Stimulated activated CD4-positive, alpha-beta T cell treated with anti-CD3 and anti-CD28 coated beads, Interleukin-4, amount 100 ng/mL, for 48 hours (primary cell): ENCODE data around the gene NLGN2.

Experiments
- DNase-seq, 2 donors: peaks; one replicate each; pipeline ENCODE4 v3.0.0-alpha.2; 2020; ENCODE audit warnings: low read depth in 2 of 2

NLGN2 gene

DNA sequence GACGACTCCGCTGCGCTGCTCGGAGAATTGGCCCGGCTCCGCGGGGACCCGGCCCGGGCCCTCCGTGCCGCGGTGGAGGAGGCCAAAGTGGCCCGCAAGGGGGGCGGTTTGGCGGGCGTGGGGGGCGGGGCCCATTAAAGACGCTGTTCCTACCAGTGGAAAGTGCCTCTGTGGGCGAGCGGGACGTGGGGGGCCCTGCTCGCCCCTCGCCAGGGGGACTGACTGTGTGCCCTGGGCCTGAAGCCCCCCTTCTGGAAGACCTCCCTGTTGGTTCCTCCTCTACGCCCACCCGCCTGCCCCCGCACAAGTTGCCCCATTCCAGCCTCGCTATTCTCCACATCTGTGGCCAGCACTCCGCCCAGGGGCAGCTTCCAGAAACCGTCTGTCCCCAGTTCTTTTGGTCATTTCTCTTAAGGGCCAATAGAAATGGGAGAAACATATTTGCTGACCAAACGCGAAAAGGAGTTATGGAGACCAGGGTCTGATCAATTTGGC is 29.8 kb downstream of the NLGN2 start:
- DNase-seq = no peak

- peak; percentile 55 to 57 for DNase-seq
Measured at GRCh38 chr17:7437950-7438614, 30.4 kb downstream of the NLGN2 start.

GRCh38 chr17:7438656-7439460 is 31.2 kb downstream of the NLGN2 start:
- no peak for DNase-seq

DNA sequence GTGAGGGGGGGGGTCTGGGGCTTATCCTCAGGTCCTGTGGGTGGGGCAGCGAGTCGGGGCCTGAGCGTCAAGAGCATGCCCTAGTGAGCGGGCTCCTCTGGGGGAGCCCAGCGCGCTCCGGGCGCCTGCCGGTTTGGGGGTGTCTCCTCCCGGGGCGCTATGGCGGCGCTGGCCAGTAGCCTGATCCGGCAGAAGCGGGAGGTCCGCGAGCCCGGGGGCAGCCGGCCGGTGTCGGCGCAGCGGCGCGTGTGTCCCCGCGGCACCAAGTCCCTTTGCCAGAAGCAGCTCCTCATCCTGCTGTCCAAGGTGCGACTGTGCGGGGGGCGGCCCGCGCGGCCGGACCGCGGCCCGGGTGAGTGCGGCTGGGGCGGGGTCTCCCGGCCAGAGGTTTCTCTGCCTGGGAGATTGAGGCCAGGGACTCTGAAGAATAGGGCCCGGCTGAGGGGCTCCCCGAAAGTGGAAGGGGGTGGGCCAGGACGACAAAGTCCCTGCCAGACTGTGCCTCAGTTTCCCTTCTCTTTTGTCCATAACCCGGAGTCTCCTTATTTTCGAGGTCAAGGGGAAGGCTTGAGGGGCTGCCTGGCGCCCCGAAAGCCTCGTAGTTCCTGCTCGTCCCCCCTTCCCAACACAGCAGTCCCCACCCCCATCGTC is 31.9 kb downstream of the NLGN2 start, which contains the start of gene FGF11:
Gene FGF11 (plus strand): TSS at position 51 of the 651 bp plus-strand sequence. CDS start 109 bp downstream, at position 160.
- no peak for DNase-seq

- DNase-seq = no peak
Measured at GRCh38 chr17:7440113-7440833, 32.6 kb downstream of the NLGN2 start.

DNA sequence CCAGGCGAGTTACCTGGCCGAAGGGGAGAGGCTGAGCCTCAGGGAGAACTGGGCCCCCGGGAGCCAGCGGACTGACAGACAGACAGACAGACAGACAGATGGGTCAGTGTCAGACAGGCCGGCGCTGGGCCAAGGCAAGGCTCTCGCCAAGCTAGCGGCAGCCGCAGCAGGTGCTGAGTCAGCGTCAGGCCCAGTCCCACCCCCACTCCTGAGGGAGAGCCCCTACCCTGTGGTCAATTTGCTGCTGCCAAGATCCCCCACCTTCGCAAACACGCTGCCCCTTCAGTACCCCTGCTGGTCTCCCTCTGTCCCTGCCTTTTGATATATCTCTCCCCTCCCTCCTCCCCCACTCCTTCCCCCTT is 33.2 kb downstream of the NLGN2 start:
- no peak for DNase-seq

DNA sequence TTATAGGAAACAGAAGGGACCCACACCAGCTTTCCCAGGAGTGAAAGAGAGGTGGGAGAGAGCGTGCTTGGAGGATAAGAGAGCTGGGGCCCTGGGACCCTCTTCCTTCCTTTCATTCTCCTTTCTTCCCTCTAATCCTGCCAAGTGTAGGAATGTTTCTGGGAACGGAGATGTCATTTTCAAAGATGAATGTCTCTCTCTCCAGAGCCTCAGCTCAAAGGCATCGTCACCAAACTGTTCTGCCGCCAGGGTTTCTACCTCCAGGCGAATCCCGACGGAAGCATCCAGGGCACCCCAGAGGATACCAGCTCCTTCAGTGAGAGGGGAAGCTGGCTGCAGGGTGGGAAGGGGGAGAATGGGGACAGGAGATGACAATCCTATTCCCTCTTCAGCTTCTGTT is 33.6 kb downstream of the NLGN2 start:
- DNase-seq = no peak

- DNase-seq = no peak
Measured at GRCh38 chr17:7442142-7442541, 34.5 kb downstream of the NLGN2 start.

DNA sequence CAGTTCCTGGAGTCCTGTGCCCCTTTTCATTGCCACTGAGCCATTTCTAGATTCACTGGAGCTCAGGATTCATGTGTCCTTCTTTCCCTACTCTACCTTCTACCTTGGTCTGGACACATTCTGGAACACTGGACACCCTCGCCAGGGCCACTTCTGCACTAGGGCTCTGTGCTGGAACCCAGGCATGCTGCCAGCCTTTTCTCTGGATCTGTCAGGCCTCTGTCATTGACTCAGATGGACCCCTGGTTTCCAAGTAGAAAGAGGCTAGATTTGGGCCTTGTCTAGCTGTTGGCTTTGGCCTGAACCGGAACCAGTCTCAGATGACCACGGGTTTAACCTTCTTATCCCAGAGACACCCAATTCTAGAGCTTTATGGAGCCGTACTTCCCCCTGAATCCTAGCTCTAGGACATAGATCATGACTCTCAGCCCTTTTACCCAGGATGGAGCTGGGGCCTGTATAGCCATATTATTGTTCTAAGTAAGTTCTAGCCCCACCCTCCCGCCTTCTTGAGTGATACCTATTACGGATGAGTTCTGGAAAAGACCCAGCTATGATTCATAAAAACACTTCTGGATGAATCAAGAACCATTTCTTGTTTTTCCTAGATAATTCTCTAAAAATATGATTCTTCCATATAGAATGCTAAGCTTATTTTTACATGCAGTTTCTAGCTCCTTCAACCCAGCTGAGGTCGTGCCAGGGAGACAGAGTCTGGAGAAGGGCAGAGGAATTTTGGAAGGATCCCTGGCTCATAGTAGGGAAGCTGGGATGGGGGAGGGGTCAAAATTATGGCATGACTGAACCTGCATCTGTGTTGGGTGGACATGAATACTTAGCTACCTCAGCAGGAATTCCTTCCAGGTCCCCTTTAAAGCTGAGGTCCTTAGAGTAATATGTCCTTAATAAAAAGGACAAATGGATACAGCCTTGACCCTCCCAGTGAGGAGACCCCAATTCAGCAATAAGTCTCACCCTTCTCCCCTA is 36.1 kb downstream of the NLGN2 start:
- no peak for DNase-seq

DNA sequence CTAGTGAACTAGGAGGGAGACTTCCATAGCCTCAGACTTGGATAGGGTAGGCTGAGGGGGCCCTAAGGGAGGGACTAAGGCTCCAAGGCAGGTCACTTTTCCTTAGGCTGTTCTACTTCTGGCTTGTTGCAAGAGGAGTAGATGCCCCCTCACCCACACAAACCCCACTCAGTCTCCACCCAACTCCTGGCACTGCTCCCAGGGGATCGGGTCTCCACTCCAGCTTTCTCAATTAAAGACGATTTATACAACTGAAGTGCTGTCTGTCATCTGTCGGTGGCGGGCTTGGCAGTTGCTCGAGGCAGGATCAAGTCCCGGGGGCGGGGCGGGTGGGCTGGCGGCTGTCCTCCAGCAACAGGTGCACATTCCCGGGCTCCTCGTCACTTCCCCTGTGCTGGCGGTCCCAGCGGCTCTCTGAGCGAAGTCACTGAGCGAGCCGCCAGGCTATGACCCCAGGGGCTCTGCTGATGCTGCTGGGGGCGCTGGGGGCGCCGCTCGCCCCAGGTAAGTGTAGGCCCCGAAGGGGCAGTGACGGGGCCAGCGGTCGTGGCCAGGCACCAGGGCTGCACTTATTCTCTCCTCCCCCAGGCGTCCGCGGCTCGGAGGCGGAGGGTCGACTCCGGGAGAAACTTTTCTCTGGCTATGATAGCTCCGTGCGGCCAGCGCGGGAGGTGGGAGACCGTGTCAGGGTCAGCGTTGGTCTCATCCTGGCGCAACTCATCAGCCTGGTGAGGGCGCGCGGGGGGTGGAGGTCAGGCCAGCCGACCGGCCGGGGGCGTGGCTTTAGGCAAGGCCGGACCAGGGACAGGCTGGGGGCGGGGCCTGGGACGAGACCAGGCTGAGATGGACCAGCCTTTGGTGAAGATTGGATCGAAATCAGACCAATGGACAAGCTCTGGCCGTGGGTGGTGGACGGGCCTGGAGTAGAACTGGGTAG is 37.3 kb downstream of the NLGN2 start, which contains the start of gene CHRNB1:
Gene CHRNB1 (plus strand): TSS at position 380 of the 937 bp plus-strand sequence. CDS start 67 bp downstream, at position 447.
- DNase-seq = no peak

GRCh38 chr17:7445619-7445968 is 37.9 kb downstream of the NLGN2 start:
- DNase-seq = no peak

- DNase-seq = no peak
Measured at GRCh38 chr17:7448461-7448860, 40.8 kb downstream of the NLGN2 start.

DNA sequence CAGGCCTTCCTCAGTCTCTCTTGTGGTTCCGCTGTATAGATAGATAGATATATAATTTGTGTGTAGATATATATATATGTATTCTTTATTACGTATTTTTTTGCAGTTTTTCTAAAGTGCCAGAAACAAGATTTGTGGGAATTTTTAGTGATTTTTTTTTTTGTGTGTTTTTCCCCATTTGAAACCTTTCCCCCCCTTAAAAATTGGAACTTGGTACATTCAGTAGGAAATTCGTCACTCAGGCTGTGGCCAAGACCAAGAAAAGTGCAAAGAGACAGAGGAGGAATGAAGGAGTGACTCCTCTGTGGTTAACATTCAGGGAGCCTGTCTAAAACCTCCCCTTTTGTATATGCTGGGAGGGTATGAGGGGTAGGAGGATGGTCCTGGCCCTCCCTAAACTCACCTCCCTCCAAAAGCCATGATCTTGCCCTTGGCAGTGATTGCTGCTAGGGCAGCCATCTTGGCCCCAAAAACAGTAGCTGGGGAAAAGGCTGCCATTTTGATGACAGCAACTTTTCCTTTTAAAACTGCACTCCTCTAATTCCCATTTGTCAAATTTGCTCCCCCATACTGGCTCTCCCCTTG is 52.4 kb downstream of the NLGN2 start:
- DNase-seq = no peak

- DNase-seq = no peak
Measured at GRCh38 chr17:7460850-7461660, 53.4 kb downstream of the NLGN2 start.

- no peak for DNase-seq
Measured at GRCh38 chr17:7462474-7463371, 55.1 kb downstream of the NLGN2 start.

DNA sequence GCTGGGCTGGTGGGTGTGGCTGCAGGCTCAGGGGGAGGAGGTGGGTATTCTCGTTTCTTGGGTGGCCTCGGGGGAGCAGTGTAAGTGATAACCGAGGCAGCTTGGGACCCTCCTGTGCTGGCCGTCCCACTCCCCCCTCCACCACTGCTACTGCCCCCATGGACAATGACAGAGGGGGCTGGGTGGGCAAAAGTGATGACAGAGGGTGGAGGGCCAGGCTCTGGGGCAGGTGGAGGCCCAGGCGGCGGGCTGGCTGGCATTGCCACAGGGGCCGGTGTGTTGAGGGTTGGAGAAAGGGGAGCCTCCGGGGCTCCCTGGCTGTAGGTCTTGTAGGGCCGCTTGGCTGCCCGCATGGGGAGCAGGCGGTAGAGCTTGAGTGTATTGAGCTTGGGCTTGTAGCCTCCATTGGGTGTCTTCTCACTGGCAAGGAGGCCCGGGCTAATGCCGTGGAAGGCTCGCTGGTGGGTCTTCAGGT is 55.8 kb downstream of the NLGN2 start:
- no peak for DNase-seq

DNA sequence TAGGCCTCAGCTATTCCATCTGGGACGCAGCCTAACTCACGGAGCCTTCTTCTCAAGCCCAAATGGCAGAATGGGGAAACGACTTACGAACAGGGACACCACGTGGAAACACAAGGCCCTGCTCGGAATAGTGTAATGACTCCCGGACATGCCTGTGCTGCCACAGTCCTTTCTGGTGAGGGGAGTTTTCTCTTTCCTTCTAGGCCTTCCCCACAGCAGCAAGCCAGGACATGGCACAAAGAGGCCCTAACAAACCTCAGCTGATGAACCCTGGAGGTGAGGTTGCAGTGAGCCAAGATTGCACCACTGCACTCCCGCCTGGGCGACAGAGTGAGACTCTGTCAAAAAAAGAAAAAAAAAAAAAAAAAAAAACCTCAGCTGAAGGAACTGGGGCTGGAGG is 56.4 kb downstream of the NLGN2 start:
- no peak for DNase-seq
